Astrocyte (in vitro differentiated cells and primary cell): ENCODE data around the gene RUFY3. TPM values are rescaled to one million over a fixed set of nuclear protein-coding genes. Genes with fewer than 3 reads are reported as not detected.

ENCODE experiments used
- DNase-seq: peaks from one replicate; pipeline ENCODE4 v3.0.0-alpha.2; 2010; ENCODE audit warnings: low read depth
- FAIRE-seq: peaks from 2 replicates; lab custom pipeline; 2011; peaks lifted over from hg19 to GRCh38; lab: Jason Lieb, UNC
- H2AFZ ChIP-seq: 2 replicates; pipeline ENCODE4 v1.6.0; 2012; ENCODE audit warnings: low read depth, low read length, inconsistent platforms
- H3K27ac ChIP-seq: 2 replicates; pipeline ENCODE4 v1.5.1; 2011; ENCODE audit warnings: low read depth, low read length, inconsistent platforms
- H3K27me3 ChIP-seq: 2 replicates; pipeline ENCODE4 v1.6.0; 2011; ENCODE audit warnings: low read length, inconsistent platforms; ENCODE audit not compliant: insufficient read depth
- H3K36me3 ChIP-seq: 2 replicates; pipeline ENCODE4 v1.5.1; 2011; ENCODE audit warnings: low read length, inconsistent platforms; ENCODE audit not compliant: insufficient read depth
- H3K4me1 ChIP-seq: 2 replicates; pipeline ENCODE4 v1.5.1; 2011; ENCODE audit warnings: low read length, inconsistent platforms; ENCODE audit not compliant: insufficient read depth
- H3K4me2 ChIP-seq: 2 replicates; pipeline ENCODE4 v1.6.0; 2012; ENCODE audit warnings: low read length, inconsistent platforms
- H3K4me3 ChIP-seq: 2 replicates; pipeline ENCODE4 v1.5.1; 2011; ENCODE audit warnings: low read depth, mild to moderate bottlenecking, low read length, inconsistent platforms; ENCODE audit not compliant: insufficient read depth
- H3K79me2 ChIP-seq: 2 replicates; pipeline ENCODE4 v1.6.0; 2012; ENCODE audit warnings: mild to moderate bottlenecking, low read length, inconsistent platforms; ENCODE audit not compliant: insufficient read depth
- H3K9ac ChIP-seq: 2 replicates; pipeline ENCODE4 v1.6.0; 2012; ENCODE audit warnings: mild to moderate bottlenecking, low read length, inconsistent platforms
- H3K9me3 ChIP-seq: 2 replicates; pipeline ENCODE4 v1.5.1; 2012; ENCODE audit warnings: low read depth, mild to moderate bottlenecking, low read length, inconsistent platforms; ENCODE audit not compliant: insufficient read depth
- H4K20me1 ChIP-seq: 2 replicates; pipeline ENCODE4 v1.6.0; 2012; ENCODE audit warnings: low read length, inconsistent platforms; ENCODE audit not compliant: insufficient read depth
- H3K27ac Mint-ChIP-seq: one replicate; pipeline ENCODE4 v1.8.0; 2021; ENCODE audit warnings: mild to moderate bottlenecking, mixed read lengths; ENCODE audit not compliant: unreplicated experiment
- H3K27me3 Mint-ChIP-seq: one replicate; pipeline ENCODE4 v1.8.0; 2021; ENCODE audit warnings: low read depth, mixed read lengths; ENCODE audit not compliant: unreplicated experiment
- H3K36me3 Mint-ChIP-seq: one replicate; pipeline ENCODE4 v1.8.0; 2021; ENCODE audit warnings: low read depth, mixed read lengths; ENCODE audit not compliant: unreplicated experiment
- H3K4me1 Mint-ChIP-seq: one replicate; pipeline ENCODE4 v1.8.0; 2021; ENCODE audit warnings: low read depth, mixed read lengths; ENCODE audit not compliant: unreplicated experiment
- H3K4me3 Mint-ChIP-seq: one replicate; pipeline ENCODE4 v1.8.0; 2021; ENCODE audit warnings: mild to moderate bottlenecking, moderate library complexity, mixed read lengths; ENCODE audit not compliant: unreplicated experiment
- H3K9me3 Mint-ChIP-seq: one replicate; pipeline ENCODE4 v1.8.0; 2021; ENCODE audit warnings: mild to moderate bottlenecking, mixed read lengths; ENCODE audit not compliant: unreplicated experiment
- EZH2 ChIP-seq: IDR thresholded peaks from 2 replicates; pipeline ENCODE4 v1.6.1; 2012; ENCODE audit warnings: mild to moderate bottlenecking, low read length, inconsistent platforms; ENCODE audit not compliant: insufficient read depth
- total RNA-seq: library from RNA; stranded (reverse); gene quantifications from 2 replicates; pipeline ENCODE4 v1.2.1, GENCODE V29; 2021
- TF ChIP-seq, protein P1 (sequence below): IDR thresholded peaks from 2 replicates; pipeline ENCODE4 v1.5.1; 2011; ENCODE audit warnings: low read depth, mild to moderate bottlenecking, inconsistent platforms, low read length, moderate library complexity; ENCODE audit not compliant: insufficient read depth

The RUFY3 gene
- total RNA-seq, 1 donor from 2014 or later: 57.5 TPM

GRCh38 chr4:70687392-70687791 lies 34.4 kb upstream of the RUFY3 start:
- no peaks in the 10 kb centered on the region for H3K27me3 ChIP-seq
- peak overlapping the region; percentile 78 for H2AFZ ChIP-seq
- peaks cover 5% of the 10 kb centered on the region for H3K36me3 ChIP-seq
- no peak for DNase-seq
- no peak for FAIRE-seq
- H3K27ac ChIP-seq: peak overlapping the region; percentile 85
- peak overlapping the region; percentile 97 for H3K9ac ChIP-seq
- H3K4me2 ChIP-seq: peak overlapping the region; percentile 98
- Mint-ChIP-seq H3K4me3 (peak overlapping the region; percentile 100), H3K27ac (peak overlapping the region; percentile 97), H3K9me3 (no peaks in the 10 kb centered on the region), H3K27me3 (no peaks in the 10 kb centered on the region), H3K36me3 (peaks cover 7% of the 10 kb centered on the region), H3K4me1 (peaks cover 20% of the 10 kb centered on the region)
- peaks cover 22% of the 10 kb centered on the region for H3K4me1 ChIP-seq
- H3K4me3 ChIP-seq: peak overlapping the region; percentile 98
- no peaks in the 10 kb centered on the region for H3K9me3 ChIP-seq
- H4K20me1 ChIP-seq: peaks cover 34% of the 10 kb centered on the region
- peaks cover 39% of the 10 kb centered on the region for H3K79me2 ChIP-seq
- TF ChIP-seq, protein P1, sequence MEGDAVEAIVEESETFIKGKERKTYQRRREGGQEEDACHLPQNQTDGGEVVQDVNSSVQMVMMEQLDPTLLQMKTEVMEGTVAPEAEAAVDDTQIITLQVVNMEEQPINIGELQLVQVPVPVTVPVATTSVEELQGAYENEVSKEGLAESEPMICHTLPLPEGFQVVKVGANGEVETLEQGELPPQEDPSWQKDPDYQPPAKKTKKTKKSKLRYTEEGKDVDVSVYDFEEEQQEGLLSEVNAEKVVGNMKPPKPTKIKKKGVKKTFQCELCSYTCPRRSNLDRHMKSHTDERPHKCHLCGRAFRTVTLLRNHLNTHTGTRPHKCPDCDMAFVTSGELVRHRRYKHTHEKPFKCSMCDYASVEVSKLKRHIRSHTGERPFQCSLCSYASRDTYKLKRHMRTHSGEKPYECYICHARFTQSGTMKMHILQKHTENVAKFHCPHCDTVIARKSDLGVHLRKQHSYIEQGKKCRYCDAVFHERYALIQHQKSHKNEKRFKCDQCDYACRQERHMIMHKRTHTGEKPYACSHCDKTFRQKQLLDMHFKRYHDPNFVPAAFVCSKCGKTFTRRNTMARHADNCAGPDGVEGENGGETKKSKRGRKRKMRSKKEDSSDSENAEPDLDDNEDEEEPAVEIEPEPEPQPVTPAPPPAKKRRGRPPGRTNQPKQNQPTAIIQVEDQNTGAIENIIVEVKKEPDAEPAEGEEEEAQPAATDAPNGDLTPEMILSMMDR: no peak
- TF ChIP-seq EZH2: no peak

GRCh38 chr4:70687821-70688794 lies 33.7 kb upstream of the RUFY3 start, which contains the start of gene UTP3:
Gene UTP3, plus strand, starts transcription at chr4:70688532. Its CDS starts 146 bp downstream, at chr4:70688678.
- H3K4me3 ChIP-seq: peak within 1 kb of the TSS; percentile 98
- H4K20me1 ChIP-seq: peaks cover 34% of the 10 kb centered on the region
- H3K9me3 Mint-ChIP-seq: no peaks in the 10 kb centered on the region
- H3K79me2 ChIP-seq: peaks cover 44% of the 10 kb centered on the region
- H3K4me1 Mint-ChIP-seq: peaks cover 20% of the 10 kb centered on the region
- DNase-seq: peak; percentile 99
- no peak for TF ChIP-seq EZH2
- TF ChIP-seq, protein P1: peak; percentile 98
- peak within 1 kb of the TSS; percentile 97 for H3K27ac Mint-ChIP-seq
- peak within 1 kb of the TSS; percentile 80 for H2AFZ ChIP-seq
- no peaks in the 10 kb centered on the region for H3K27me3 ChIP-seq
- H3K4me3 Mint-ChIP-seq: peak within 1 kb of the TSS; percentile 100
- H3K36me3 Mint-ChIP-seq: peaks cover 7% of the 10 kb centered on the region
- H3K36me3 ChIP-seq: peaks cover 5% of the 10 kb centered on the region
- no peaks in the 10 kb centered on the region for H3K9me3 ChIP-seq
- H3K9ac ChIP-seq: peak within 1 kb of the TSS; percentile 97
- peak within 1 kb of the TSS; percentile 98 for H3K4me2 ChIP-seq
- H3K27ac ChIP-seq: peak within 1 kb of the TSS; percentile 85
- FAIRE-seq: peak; percentile 86
- peaks cover 22% of the 10 kb centered on the region for H3K4me1 ChIP-seq
- no peaks in the 10 kb centered on the region for H3K27me3 Mint-ChIP-seq
